Activated naive CD4-positive, alpha-beta T cell treated with anti-CD3 and anti-CD28 coated beads, Interleukin-2, amount 50 U/mL, for 24 hours (primary cell): ENCODE results near the gene RAPGEF3.
A peak's percentile ranks its signal among the peaks of the same experiment; 100 is the strongest.

ENCODE experiments used
- H3K27ac Mint-ChIP-seq: one replicate; pipeline ENCODE4 v1.8.0; 2021; ENCODE audit warnings: mild to moderate bottlenecking, mixed read lengths
- H3K27me3 Mint-ChIP-seq: one replicate; pipeline ENCODE4 v1.8.0; 2021; ENCODE audit warnings: mixed read lengths
- H3K36me3 Mint-ChIP-seq: one replicate; pipeline ENCODE4 v1.8.0; 2021; ENCODE audit warnings: mixed read lengths
- H3K4me1 Mint-ChIP-seq: one replicate; pipeline ENCODE4 v1.8.0; 2021; ENCODE audit warnings: mixed read lengths
- H3K4me3 Mint-ChIP-seq: one replicate; pipeline ENCODE4 v1.8.0; 2021; ENCODE audit warnings: mild to moderate bottlenecking, mixed read lengths
- H3K9me3 Mint-ChIP-seq: one replicate; pipeline ENCODE4 v1.8.0; 2021; ENCODE audit warnings: mixed read lengths

Gene RAPGEF3

GRCh38 chr12:47758834-47759690 is at the start of gene RAPGEF3:
Gene RAPGEF3, minus strand, starts transcription at chr12:47758880. Its CDS starts 324 bp downstream, at chr12:47758556.
- no peaks in the 10 kb centered on the region for H3K9me3 Mint-ChIP-seq
- H3K4me3 Mint-ChIP-seq = peak within 1 kb of the TSS; percentile 71
- no peaks in the 10 kb centered on the region for H3K36me3 Mint-ChIP-seq
- peaks cover 11% of the 10 kb centered on the region for H3K4me1 Mint-ChIP-seq
- H3K27me3 Mint-ChIP-seq = no peaks in the 10 kb centered on the region
- peak within 1 kb of the TSS; percentile 68 for H3K27ac Mint-ChIP-seq

- H3K36me3 Mint-ChIP-seq = no peaks in the 10 kb centered on the region
- peaks cover 94% of the 10 kb centered on the region for H3K4me1 Mint-ChIP-seq
- peak overlapping the region; percentile 66 for H3K4me3 Mint-ChIP-seq
- H3K27me3 Mint-ChIP-seq = no peaks in the 10 kb centered on the region
- peak overlapping the region; percentile 93 for H3K27ac Mint-ChIP-seq
- no peaks in the 10 kb centered on the region for H3K9me3 Mint-ChIP-seq
Measured at GRCh38 chr12:47808050-47808449, 49.4 kb upstream of the RAPGEF3 start.

DNA sequence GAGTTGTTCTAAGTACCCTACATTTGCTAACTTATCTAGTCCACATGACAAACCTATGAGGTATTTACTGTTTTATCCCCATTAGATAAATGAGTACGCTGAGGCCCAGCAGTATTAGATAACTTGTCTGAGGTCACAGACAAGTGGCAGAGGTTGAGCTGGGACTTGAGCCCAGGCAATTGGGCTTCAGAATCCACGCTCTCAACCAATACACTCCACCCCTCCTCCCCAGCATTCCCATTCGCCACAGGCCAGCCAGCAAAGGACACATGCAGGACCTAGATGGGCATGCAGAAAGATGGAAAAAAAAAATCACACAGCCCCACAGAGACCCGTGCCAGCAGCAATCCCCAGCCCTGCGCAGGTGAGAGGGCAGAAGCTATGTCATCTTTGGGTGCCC is 48.7 kb upstream of the RAPGEF3 start:
- no peaks in the 10 kb centered on the region for H3K27me3 Mint-ChIP-seq
- peak overlapping the region; percentile 66 for H3K4me3 Mint-ChIP-seq
- H3K36me3 Mint-ChIP-seq = no peaks in the 10 kb centered on the region
- peaks cover 98% of the 10 kb centered on the region for H3K4me1 Mint-ChIP-seq
- H3K27ac Mint-ChIP-seq = peak overlapping the region; percentile 93
- no peaks in the 10 kb centered on the region for H3K9me3 Mint-ChIP-seq

DNA sequence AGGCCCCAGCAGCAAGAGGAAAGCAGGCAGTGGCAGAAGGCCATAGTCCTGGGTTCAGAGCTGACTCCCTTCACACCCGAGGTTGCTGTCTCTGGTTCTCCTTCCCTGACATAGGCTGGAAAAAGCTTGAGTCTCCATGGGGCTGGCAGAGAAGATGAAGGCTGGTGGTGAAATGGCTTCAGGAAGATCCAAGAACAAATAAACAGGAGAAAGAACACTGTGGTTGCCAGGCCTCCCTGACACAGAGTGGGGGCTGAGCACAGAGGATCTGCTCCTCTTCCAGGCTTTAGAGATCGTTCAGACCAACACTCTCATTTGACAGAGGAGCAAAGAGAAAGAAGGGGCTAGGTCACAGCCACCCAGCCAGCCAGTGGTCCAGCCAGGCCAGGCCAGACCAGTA is 46.7 kb upstream of the RAPGEF3 start:
- no peaks in the 10 kb centered on the region for H3K27me3 Mint-ChIP-seq
- no peaks in the 10 kb centered on the region for H3K36me3 Mint-ChIP-seq
- peak overlapping the region; percentile 61 for H3K4me3 Mint-ChIP-seq

DNA sequence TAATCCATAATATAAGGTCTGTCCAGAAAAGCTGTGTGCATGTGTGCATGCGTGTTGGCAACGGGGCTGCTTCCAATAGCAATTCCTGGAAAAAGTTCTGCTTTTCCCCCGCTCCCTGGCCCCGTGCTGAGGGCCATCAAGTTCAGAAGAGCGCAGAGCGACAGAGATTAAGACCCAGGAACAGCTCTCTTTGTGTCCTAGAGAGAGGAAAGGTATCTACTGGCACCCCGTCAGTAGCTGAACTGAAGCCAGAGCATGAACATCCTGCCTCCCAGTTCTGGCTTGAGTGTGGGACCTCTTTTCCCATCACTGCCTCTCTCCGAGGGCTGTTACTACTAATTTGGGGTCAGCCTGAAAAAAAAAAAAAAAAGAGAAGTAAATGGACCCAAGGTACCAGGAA is 45.5 kb upstream of the RAPGEF3 start:
- peak overlapping the region; percentile 93 for H3K27ac Mint-ChIP-seq
- H3K27me3 Mint-ChIP-seq = no peaks in the 10 kb centered on the region
- no peaks in the 10 kb centered on the region for H3K36me3 Mint-ChIP-seq
- H3K9me3 Mint-ChIP-seq = no peaks in the 10 kb centered on the region
- peak overlapping the region; percentile 39 for H3K4me3 Mint-ChIP-seq
- H3K4me1 Mint-ChIP-seq = peaks cover 98% of the 10 kb centered on the region

More for the DNA sequence above, 46.7 kb upstream of the RAPGEF3 start:
- Mint-ChIP-seq H3K4me1 (peaks cover 99% of the 10 kb centered on the region), H3K9me3 (no peaks in the 10 kb centered on the region), H3K27ac (peak overlapping the region; percentile 93)

DNA sequence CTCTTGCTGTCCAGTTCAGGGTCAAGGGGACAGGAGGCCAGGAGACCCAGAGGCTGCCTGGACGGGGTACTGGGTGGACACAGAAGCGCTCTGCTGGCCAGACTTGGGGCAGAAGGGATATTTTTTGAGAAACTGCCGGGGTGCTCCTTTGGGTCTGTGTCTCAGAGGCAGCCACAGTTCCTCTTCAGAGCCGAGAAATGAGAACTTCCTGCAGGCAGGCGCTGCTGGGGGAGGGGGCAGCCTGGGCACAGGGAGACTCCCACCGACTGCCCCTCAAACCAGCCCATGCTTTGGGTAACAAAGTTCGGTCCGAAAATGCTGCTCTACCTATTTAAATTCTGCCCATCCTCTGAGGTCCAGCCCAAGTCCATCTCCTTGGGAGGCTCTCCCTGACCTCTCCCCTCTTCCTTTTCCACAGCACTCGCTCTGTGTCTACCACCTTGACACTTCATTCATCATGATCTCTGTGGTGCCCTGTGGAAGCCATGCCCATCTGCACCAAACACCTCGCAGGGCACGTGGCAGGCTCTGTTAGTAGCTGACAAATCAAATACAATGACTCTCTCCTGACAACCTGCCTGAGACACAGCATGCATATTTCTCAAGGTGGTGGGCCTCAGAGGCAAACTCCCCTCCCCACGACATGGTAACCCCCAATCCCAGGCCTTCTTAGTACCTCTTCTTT is 44.7 kb upstream of the RAPGEF3 start:
- H3K36me3 Mint-ChIP-seq = no peaks in the 10 kb centered on the region
- no peaks in the 10 kb centered on the region for H3K27me3 Mint-ChIP-seq
- H3K4me1 Mint-ChIP-seq = peaks cover 92% of the 10 kb centered on the region
- peak overlapping the region; percentile 80 for H3K27ac Mint-ChIP-seq
- no peaks in the 10 kb centered on the region for H3K9me3 Mint-ChIP-seq
- peak overlapping the region; percentile 46 for H3K4me3 Mint-ChIP-seq

GRCh38 chr12:47802312-47802711 is 43.6 kb upstream of the RAPGEF3 start:
- Mint-ChIP-seq H3K27ac (peak overlapping the region; percentile 80), H3K4me1 (peaks cover 88% of the 10 kb centered on the region), H3K4me3 (peak overlapping the region; percentile 23), H3K27me3 (no peaks in the 10 kb centered on the region), H3K36me3 (peaks cover 2% of the 10 kb centered on the region), H3K9me3 (no peaks in the 10 kb centered on the region)

DNA sequence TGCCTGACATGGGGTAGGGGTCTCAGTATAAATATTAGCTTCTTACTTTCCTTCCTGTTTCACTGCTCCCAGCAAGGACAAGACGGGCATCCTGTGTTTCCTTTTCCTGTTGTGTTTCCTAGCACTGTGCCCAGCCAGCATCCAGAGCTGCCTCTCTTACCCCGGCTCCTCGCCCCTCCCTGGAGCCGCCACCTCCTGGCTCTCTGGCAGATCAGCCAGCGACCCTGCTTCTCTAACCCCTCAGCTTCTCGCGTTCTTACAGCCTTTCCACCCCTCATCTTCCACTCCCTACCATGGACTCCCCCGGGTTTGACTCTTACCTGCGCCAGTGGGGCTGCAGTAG is 43.2 kb upstream of the RAPGEF3 start:
- Mint-ChIP-seq H3K4me1 (peaks cover 84% of the 10 kb centered on the region), H3K27me3 (no peaks in the 10 kb centered on the region), H3K9me3 (no peaks in the 10 kb centered on the region), H3K4me3 (peak overlapping the region; percentile 47), H3K27ac (peak overlapping the region; percentile 80), H3K36me3 (peaks cover 2% of the 10 kb centered on the region)

- H3K4me1 Mint-ChIP-seq = peaks cover 78% of the 10 kb centered on the region
- H3K27ac Mint-ChIP-seq = peak overlapping the region; percentile 51
- no peaks in the 10 kb centered on the region for H3K27me3 Mint-ChIP-seq
- H3K36me3 Mint-ChIP-seq = peaks cover 2% of the 10 kb centered on the region
- H3K9me3 Mint-ChIP-seq = no peaks in the 10 kb centered on the region
- no peak overlapping the region for H3K4me3 Mint-ChIP-seq
Measured at GRCh38 chr12:47801170-47801903, 42.7 kb upstream of the RAPGEF3 start.

GRCh38 chr12:47800582-47800981 is 41.9 kb upstream of the RAPGEF3 start:
- H3K27ac Mint-ChIP-seq = no peak overlapping the region
- H3K36me3 Mint-ChIP-seq = peaks cover 2% of the 10 kb centered on the region
- no peaks in the 10 kb centered on the region for H3K27me3 Mint-ChIP-seq
- no peak overlapping the region for H3K4me3 Mint-ChIP-seq
- H3K9me3 Mint-ChIP-seq = no peaks in the 10 kb centered on the region
- H3K4me1 Mint-ChIP-seq = peaks cover 71% of the 10 kb centered on the region

DNA sequence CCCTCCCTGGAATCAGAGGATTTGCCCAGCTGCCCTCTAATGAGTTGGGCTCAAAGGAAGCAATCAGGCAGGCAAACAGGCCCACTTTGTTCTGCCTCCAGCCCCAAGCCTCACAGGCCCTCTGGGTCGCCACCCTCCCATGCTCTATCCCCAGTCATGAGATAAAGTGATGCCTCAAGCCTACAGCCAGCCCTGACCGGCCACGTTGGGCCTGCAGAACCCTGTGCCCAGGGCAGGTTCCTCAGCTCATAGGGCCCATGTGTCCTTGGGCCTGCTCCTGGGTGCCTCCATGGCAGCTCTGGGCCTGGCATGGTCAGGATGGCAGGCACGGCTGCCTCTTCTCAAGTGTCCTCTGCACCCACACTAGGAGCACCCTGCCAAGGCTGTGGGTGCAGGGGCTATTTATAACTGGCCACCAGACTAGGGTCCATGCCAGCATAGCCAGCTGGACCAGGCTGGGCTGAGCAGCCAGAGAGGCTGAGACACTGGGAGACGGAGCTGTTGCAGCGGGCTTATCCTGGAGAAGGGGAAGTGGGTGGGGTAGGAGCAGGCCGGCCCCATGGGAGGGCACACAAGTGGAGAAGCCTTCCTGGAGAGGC is 40.8 kb upstream of the RAPGEF3 start:
- H3K9me3 Mint-ChIP-seq = no peaks in the 10 kb centered on the region
- H3K4me1 Mint-ChIP-seq = peaks cover 60% of the 10 kb centered on the region
- no peaks in the 10 kb centered on the region for H3K27me3 Mint-ChIP-seq
- no peak overlapping the region for H3K4me3 Mint-ChIP-seq
- peak overlapping the region; percentile 12 for H3K27ac Mint-ChIP-seq
- peaks cover 2% of the 10 kb centered on the region for H3K36me3 Mint-ChIP-seq

DNA sequence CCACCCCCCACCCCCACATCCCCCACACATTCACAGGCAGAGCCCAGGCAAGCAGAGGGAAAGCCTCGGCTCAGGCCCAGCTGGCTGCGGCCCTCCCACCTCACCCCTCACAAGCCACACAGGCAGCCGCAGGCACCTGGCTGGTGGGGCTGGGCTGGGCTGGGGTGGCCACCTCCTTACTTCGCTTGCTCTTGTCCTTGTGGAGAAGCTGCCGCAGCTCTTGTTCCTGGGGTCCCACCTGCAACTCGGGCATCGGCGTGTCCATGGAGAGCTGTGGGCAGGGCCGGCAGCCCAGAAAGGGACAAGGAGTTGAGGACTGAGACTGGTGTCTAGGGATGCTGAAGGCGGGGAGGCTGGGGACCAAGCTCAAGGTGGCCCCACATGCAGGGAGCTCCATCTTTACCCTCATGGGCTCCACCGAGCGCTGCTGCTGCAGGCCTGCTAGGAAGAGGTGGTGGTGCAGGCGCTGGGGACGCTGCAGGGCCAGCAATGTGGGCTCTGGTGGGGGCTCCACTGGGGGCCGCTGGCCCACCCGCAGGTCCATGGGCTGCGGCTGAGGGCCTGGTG is 39.8 kb upstream of the RAPGEF3 start:
- Mint-ChIP-seq H3K9me3 (no peaks in the 10 kb centered on the region), H3K36me3 (peaks cover 3% of the 10 kb centered on the region), H3K27ac (no peak overlapping the region), H3K4me3 (no peak overlapping the region), H3K4me1 (peaks cover 50% of the 10 kb centered on the region), H3K27me3 (no peaks in the 10 kb centered on the region)

DNA sequence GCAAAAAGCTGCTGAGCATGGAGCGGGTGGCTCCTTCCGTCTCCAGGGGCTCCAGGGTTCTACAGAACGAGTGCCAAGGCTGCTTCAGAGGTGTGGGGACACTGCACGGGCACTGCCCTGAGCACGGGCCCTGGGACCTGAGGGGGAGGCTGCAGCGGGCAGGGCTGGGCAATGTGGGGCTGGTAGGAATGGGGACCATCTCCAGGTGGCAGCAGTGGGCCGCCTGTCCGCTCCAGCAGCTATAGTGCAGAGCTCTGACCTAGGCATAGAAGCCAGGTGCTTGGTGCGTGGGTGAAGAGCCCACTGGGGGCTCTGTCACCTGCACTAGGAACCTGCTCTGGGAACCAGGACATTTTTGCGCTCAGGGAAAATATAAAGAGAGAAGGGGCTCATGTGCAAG is 38.8 kb upstream of the RAPGEF3 start:
- no peaks in the 10 kb centered on the region for H3K9me3 Mint-ChIP-seq
- no peak overlapping the region for H3K4me3 Mint-ChIP-seq
- H3K36me3 Mint-ChIP-seq = peaks cover 3% of the 10 kb centered on the region
- peak overlapping the region; percentile 91 for H3K27ac Mint-ChIP-seq
- peaks cover 39% of the 10 kb centered on the region for H3K4me1 Mint-ChIP-seq
- H3K27me3 Mint-ChIP-seq = no peaks in the 10 kb centered on the region

- H3K27ac Mint-ChIP-seq = no peak overlapping the region
- H3K36me3 Mint-ChIP-seq = peaks cover 4% of the 10 kb centered on the region
- no peak overlapping the region for H3K4me3 Mint-ChIP-seq
- no peaks in the 10 kb centered on the region for H3K9me3 Mint-ChIP-seq
- no peaks in the 10 kb centered on the region for H3K27me3 Mint-ChIP-seq
- H3K4me1 Mint-ChIP-seq = peaks cover 24% of the 10 kb centered on the region
Measured at GRCh38 chr12:47795814-47796411, 37.2 kb upstream of the RAPGEF3 start.
